Left ventricle myocardium inferior (tissue), 1 donor: ENCODE results near the gene RGS7. TPM values are rescaled to one million over a fixed set of nuclear protein-coding genes. Genes with fewer than 3 reads are reported as not detected.

Experiments
- DNase-seq: peaks from one replicate; pipeline ENCODE4 v3.0.0-alpha.2; 2020
- H3K27ac ChIP-seq: fragments of 200-600 bp; replicated peaks from 2 replicates; pipeline ENCODE4 v1.8.0; 2021
- H3K27me3 ChIP-seq: fragments of 200-600 bp; 2 replicates; pipeline ENCODE4 v1.8.0; 2021; ENCODE audit warnings: low read depth
- H3K36me3 ChIP-seq: fragments of 200-600 bp; 2 replicates; pipeline ENCODE4 v1.8.0; 2021
- H3K4me1 ChIP-seq: fragments of 200-600 bp; 2 replicates; pipeline ENCODE4 v1.8.0; 2021
- H3K4me3 ChIP-seq: fragments of 200-600 bp; 2 replicates; pipeline ENCODE4 v1.8.0; 2021; ENCODE audit warnings: mild to moderate bottlenecking, moderate library complexity
- H3K9me3 ChIP-seq: fragments of 200-600 bp; replicated peaks from 2 replicates; pipeline ENCODE4 v1.8.0; 2021
- CTCF ChIP-seq: fragments of 200-600 bp; IDR thresholded peaks from 2 replicates; pipeline ENCODE4 v1.8.0; 2021; ENCODE audit warnings: antibody characterized with exemption, mild to moderate bottlenecking, borderline replicate concordance
- intact Hi-C: fragments of 100-400 bp; cut with micrococcal nuclease; formaldehyde crosslinking; loops from one replicate; pipeline ENCODE4 v1.11.0; 2022
- total RNA-seq: library from RNA; stranded (reverse); fragmentation: NEBNext Ultra II Directional; extraction: Animal tissue kit (Norgen Biotek cat#: 25700); gene quantifications from one replicate; pipeline ENCODE4 v1.2.1, GENCODE V29; 2021
- donor health status: DM: no; HTN: yes; CAD: no; lungs with severe emphysema.

Gene RGS7
- total RNA-seq, 1 donor from 2014 or later, result not detected

- Histone ChIP-seq H3K36me3 (no peaks in the 10 kb centered on the region), H3K4me3 (no peak overlapping the region), H3K27me3 (no peaks in the 10 kb centered on the region), H3K4me1 (no peaks in the 10 kb centered on the region), H3K27ac (no peak overlapping the region), H3K9me3 (peaks cover 6% of the 10 kb centered on the region)
- no peak for TF ChIP-seq CTCF
- DNase-seq, result no peak
- intact Hi-C loops, result no loop called here
These were observed 227.6 kb downstream of the RGS7 start for GRCh38 chr1:241129207-241129960.

GRCh38 chr1:241125286-241125685 is 231.7 kb downstream of the RGS7 start:
- Histone ChIP-seq H3K4me1 (no peaks in the 10 kb centered on the region), H3K36me3 (no peaks in the 10 kb centered on the region), H3K27ac (no peak overlapping the region), H3K4me3 (no peak overlapping the region), H3K9me3 (no peaks in the 10 kb centered on the region), H3K27me3 (no peaks in the 10 kb centered on the region)
- no peak for DNase-seq
- intact Hi-C loops, result no loop called here
- no peak for TF ChIP-seq CTCF

- intact Hi-C loops, result no loop called here
- Histone ChIP-seq H3K4me3 (no peak overlapping the region), H3K27me3 (no peaks in the 10 kb centered on the region), H3K27ac (no peak overlapping the region), H3K36me3 (no peaks in the 10 kb centered on the region), H3K9me3 (no peaks in the 10 kb centered on the region), H3K4me1 (no peaks in the 10 kb centered on the region)
- TF ChIP-seq CTCF, result no peak
- no peak for DNase-seq
These were observed 239.0 kb downstream of the RGS7 start for GRCh38 chr1:241118049-241118448.

GRCh38 chr1:241115784-241116183 is 241.2 kb downstream of the RGS7 start:
- intact Hi-C loops, result no loop called here
- no peak for TF ChIP-seq CTCF
- Histone ChIP-seq H3K4me1 (no peaks in the 10 kb centered on the region), H3K4me3 (no peak overlapping the region), H3K27ac (no peak overlapping the region), H3K9me3 (no peaks in the 10 kb centered on the region), H3K27me3 (no peaks in the 10 kb centered on the region), H3K36me3 (no peaks in the 10 kb centered on the region)
- DNase-seq, result no peak

GRCh38 chr1:241114699-241115233 is 242.2 kb downstream of the RGS7 start:
- TF ChIP-seq CTCF, result no peak
- Histone ChIP-seq H3K27ac (no peak overlapping the region), H3K36me3 (no peaks in the 10 kb centered on the region), H3K27me3 (no peaks in the 10 kb centered on the region), H3K9me3 (no peaks in the 10 kb centered on the region), H3K4me1 (no peaks in the 10 kb centered on the region), H3K4me3 (no peak overlapping the region)
- intact Hi-C loops, result no loop called here
- no peak for DNase-seq
